OCI-M2 (cell line): Measurements from ENCODE around the gene ACVR1.
A peak's percentile ranks its signal among the peaks of the same experiment; 100 is the strongest.

Source experiments
- DNase-seq: peaks from one replicate; lab custom pipeline; 2025; ENCODE audit not compliant: unreplicated experiment; lab: John Stamatoyannopoulos, UW

ACVR1 gene

DNA sequence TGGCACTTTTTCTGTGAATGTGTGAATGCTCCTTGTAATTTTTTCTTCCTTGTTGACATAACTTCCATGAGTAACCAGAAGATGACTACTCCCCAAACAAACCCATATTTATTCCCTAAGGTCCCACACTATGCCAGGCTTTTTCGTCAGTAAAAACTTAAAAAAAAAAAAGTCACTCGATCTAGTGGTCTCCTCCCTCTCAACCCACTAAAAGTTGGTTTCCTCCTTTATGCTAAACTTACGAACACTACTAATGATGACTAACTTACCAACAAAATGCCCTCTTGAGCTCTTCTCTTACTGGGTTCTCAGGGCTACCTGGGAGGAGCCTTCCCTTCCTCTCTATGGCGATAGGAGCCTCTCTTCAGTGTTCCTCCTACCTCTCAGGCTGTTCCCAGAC, 18.2 kb downstream of the ACVR1 start:
- no peak for DNase-seq

GRCh38 chr2:157856187-157856515, 20.0 kb downstream of the ACVR1 start:
- DNase-seq = no peak

GRCh38 chr2:157853820-157854219, 22.3 kb downstream of the ACVR1 start:
- DNase-seq = no peak

DNA sequence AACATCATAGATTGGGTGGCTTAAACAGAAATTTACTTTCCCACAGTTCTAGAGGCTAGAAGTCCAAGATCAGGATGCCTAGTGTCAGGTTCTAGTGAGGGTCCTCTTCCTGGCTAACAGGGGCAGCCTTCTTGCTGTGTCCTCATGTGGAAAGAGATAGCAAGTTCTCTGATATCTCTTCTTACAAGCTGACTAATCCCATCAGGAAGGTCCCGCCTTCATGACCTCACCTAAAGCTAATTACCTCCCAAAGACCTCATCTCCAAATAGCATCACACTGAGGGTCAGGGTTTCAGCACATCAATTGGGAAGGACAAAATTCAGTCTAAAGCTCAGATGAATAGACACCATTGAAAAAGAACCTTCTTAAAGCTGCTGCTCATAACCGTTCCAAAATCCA, 22.9 kb downstream of the ACVR1 start:
- DNase-seq = no peak

GRCh38 chr2:157849591-157849990, 26.5 kb downstream of the ACVR1 start:
- no peak for DNase-seq

DNA sequence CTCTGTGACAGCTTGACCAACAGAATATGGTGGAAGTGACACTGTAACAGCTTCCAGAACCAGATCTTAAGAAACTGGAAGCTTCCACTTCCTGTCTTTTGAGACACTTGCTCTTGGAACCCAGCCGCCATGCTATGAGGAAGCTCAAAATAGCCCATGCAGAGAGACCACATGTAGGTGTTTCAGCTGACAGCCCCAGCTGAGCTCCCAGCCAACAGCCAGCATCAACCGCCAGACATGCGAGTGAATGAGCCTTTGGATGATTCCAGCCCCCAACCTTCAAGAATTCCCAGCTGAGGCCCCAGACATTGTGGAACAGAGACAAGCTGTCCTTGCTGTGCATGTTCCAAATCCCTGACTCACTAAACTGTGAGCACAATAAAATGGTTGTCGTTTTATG, 27.9 kb downstream of the ACVR1 start:
- DNase-seq = no peak

- DNase-seq = no peak
Measured at GRCh38 chr2:157845081-157845480, 31.0 kb downstream of the ACVR1 start.

DNA sequence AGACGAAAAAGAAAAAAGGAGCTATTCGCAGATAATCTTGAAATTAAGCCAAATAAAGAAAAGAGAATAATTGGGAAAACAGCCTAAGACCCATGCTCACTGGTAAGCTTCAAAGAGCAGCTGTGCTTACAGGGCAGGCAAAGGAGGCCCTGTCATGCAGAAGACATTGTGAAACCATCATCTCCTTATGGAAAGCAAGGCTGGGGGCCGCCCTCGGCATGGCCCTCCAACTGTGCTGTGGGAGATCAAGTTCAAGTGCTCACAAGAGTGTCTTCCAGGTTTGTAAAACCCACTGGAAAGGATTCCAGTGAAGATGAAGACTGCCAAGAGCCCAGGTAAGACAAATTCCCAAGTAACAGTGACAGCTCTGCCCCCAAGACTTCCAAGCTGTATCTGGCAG, 32.2 kb downstream of the ACVR1 start:
- DNase-seq = no peak

- no peak for DNase-seq
Measured at GRCh38 chr2:157843081-157843480, 33.0 kb downstream of the ACVR1 start.

DNA sequence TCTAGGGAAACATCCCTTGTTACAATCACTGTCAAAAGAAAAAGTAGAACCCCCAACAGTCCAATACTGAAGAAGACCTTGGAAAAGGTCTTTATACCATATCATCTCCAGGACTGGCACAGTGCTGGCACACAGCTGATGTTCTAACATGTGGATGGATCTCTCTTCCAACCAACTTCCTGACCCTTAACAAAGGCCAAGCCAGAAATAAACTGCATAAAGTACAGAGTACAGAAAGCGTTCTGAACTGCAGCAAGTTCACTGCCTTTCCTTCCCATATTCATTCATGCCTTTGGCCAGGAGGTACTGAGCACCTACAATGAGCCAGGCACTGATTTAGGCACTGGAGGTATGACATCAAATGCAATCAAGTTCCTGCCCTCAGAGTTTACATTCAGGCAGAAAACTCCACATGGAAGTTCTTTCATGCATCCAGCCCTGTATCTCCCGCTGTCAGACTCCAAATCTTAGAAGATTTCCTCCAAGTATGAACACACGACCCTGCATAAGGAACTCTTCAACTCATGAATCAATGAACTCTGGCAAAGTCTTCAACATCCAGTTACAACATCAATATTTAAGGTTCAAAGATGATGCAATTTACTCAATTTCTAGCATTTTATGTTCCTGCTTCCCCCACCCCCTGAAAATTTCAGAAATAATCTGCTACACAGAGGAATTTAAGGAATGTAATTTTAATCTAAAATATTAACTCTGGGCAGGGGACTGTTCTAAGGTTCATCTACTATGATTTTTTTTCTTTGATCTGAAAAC, 33.8 kb downstream of the ACVR1 start:
- DNase-seq = no peak

- no peak for DNase-seq
Measured at GRCh38 chr2:157841485-157841884, 34.6 kb downstream of the ACVR1 start.

DNA sequence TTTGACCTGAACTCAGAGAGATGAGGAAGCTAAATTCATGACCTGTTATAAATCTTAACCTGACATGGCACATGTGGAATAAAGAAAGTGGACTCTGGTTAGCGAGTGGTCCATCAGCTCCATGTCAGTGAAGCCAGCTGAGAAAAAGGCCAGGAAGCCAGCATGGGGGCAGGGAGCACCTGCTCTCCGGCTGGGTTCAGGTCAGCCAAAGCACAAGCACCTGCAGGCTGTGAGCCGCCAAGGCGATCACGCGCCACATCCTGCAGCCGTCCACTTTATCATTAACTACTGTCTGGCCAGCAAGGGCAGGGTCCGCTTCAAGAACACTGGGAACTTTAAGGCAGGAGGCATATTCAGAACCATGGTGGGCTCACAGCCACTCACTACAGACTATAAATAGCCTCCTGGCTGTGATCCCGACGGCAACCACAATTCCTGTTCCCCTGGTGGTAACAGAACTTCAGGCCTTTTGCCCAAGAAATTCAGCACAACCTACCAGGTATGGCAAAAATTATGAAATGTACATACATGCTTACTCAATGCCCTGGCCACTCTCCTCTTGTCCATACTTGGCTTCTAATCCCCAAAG, 35.5 kb downstream of the ACVR1 start:
- DNase-seq = no peak

DNA sequence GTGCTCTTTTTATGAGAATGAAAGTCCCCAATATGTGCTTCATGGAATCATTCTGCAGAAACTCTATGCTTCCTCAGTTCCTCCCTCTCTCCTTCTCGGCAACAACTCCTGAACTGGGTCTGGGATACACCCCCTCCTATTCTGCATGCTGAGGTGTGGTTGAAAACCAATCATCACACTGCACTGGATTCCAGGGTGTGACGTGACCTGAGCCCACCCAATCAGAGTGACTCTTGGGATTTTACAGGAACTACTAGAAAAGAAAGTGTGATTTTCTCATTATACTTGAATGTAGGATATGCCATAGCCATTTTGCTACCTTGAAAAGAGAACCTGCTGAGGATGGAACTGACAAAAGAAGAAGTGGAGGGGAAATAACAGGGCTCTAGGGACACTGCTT, 36.3 kb downstream of the ACVR1 start:
- DNase-seq = no peak

- no peak for DNase-seq
Measured at GRCh38 chr2:157839162-157839801, 36.8 kb downstream of the ACVR1 start.

DNA sequence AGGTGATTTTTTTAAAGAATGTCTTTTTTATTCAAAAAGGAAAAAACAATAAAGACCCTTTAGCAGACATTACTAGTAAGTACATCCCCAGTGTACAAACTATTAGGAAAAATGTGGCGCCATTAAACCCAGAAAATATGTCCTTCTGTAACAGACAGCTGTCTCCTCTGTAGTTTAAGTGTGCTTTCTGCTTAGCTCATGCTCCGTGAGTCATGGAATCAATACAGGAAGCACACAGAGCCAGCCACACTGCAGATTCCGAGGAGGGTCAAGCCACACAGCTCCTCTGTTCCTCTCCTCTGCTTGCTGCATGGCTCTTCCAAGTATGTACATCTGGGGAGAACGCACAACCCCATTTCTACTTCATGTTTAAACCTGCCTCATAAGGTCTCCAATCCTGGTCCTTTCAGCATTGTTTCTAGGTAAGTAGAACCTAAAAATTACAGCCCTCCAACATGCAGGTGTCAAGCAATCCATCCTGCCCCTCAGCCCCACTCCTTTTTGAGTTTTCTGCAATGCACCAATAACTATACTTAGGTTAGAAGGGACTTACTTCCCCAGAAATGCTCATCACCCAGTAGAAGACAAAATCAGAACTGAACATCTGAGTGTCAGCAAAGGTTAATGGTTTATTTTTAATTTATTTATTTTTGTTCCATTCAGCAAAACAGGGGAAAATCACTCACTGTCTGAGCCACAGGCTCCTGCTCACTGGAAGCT, 37.5 kb downstream of the ACVR1 start:
- DNase-seq = peak; percentile 18

DNA sequence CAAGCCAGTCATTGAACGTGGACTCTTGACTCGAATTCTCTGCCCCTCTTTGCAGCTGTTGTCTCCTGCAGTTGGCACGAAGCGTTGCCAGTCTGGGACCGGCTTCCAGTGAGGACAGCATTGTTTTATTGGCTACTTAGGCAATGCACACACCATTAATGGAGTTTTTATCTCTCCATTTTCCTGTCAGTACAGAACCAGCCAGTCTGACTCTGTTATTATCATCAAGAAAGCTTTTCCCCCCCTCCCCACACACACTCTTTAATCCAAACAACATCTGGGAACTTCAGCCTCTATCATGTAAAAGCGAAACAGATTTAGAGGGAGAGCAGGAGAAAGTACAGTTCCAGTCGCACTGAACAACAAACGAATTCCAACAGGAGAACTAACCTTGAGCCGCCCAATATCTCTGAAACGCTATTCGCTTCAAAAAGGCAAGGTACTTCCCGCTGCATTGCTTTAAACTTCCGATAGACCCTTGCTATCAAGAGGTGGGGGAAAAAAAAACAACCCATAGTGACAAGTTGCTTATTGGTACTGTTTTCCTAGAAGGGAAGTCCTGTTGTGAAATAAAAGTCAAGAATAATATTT, 38.2 kb downstream of the ACVR1 start:
- no peak for DNase-seq

GRCh38 chr2:157836531-157836930, 39.6 kb downstream of the ACVR1 start:
- no peak for DNase-seq

DNA sequence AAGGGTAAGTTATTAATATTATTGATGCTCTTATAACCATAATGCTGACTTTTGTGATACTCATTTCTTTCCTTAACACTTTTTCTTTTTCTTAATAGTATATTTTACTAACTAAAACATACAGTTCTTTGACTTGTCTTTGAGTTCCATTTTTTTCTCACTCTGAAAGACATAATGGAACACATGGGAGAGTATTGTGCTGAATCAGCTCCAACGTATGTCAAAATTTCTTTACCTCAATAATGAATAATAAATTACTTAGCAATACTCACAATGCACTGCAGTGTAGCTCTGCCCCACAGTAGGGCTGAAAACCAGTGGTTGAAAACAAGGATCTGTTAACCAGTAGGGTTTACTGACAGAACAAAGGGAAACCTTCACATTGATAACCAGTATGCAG, 40.7 kb downstream of the ACVR1 start:
- no peak for DNase-seq

GRCh38 chr2:157835006-157835405, 41.1 kb downstream of the ACVR1 start:
- no peak for DNase-seq

DNA sequence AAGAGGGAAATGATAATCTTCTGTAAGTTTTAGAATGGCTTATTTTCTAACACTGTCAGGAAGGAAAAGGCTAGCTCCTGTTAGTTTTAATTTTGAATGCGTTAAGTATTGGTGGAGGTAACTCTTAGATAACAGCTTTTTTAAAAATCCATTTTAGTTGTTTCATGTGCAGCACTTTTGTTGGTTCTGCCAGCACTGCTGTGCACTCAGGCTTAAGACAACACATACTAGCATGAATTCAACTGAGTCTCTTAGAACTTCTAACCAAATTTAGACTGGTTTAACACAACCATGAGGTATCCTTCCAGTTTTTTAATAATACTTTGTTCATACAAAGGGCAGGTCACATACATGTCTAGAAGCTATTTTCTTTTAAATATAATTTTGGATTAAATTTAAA, 42.4 kb downstream of the ACVR1 start:
- no peak for DNase-seq

DNA sequence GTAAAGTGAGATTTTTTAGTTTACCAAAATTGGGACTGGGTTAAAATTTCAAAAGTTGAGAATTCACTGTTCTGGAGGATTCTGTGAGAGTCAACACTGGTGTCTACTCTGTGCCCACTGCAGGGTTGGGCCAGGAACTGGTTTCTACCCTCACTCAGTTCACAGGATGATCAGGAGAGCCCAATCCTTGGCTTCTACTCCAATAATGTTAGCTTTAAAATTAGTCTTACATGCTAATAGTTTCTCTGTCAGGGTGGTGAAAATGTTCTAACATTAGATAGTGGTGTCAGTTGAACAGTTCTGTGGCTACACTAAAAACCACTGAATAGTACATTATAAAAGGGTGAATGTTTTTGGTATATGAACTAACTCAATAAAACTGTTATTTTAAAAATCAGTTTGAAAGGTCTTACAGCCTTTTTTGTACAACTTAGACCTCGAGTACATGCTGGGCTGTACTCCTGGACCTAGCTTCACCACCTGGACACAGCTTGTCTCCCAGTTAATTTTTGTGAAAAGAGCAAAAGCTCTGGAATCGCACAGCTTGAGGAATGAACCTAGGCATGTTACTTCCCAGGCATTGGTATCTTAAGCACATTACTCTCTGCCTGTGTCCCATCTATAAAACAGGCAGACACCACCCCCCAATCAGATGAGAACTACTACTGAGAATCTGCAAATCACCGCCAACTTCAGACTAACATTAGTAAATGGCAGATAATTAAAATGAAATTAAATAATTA, 44.4 kb downstream of the ACVR1 start:
- DNase-seq = no peak
